ENCODE results near the gene COL25A1.
"Not testable (repeated sequence)": the region's sequence is repeated elsewhere in the genome, so short reads cannot be mapped to it uniquely, and the experiment has no call there.

Gene COL25A1

GRCh38 chr4:109149836-109150235, 152.6 kb downstream of the COL25A1 start:
- in situ Hi-C loops (cut with MboI; ENCODE audit: low pct_unique_long_range_greater_than_20kb, low sequenced_read_pairs): no loop called here
- DNase-seq: no peak

DNA sequence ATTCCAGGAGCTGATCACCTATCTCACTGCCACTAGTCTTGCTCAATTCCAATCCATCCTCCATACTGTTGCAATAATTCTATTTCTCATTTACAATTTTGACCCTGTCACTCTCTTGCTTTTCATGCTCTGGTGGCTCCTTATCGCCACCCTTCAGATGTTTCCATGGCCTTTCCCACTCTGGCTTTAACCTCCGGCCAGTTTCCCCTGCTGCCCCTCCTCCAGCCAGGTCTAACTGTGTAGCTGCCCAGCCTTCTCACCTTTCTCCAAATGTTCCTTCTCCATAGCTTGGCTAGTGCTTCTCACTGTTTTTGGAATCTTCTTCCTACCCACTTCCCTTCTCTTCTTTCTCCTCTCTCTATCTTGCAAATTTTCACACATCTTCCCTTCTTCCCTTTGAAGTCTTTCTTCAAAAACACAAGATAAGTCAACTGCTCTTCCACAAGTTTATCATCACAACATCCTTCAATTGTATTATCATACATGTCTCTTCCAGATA, 153.8 kb downstream of the COL25A1 start:
- DNase-seq: no peak
- in situ Hi-C loops (cut with MboI; ENCODE audit: low pct_unique_long_range_greater_than_20kb, low sequenced_read_pairs): no loop called here

DNA sequence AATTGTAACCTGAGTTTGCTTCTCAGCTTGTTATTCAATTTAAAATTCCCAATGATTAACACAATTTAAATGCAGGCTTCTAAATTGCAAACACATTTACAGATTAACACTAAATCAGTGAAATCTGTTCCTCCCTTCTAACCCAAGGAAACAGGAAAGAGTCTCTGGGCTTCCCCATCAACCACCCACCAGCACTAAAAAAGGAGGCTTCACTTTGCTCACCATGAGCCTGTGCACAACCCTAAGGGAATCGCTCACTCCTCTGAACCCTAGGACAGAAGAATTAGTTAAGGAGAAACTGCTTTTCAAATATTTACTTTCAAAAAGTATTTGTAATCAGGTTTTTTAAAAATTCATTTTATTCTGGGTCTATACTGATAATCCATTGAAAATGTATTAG, 155.3 kb downstream of the COL25A1 start:
- in situ Hi-C loops (cut with MboI; ENCODE audit: low pct_unique_long_range_greater_than_20kb, low sequenced_read_pairs): no loop called here
- no peak for DNase-seq

- in situ Hi-C loops (cut with MboI; ENCODE audit: low pct_unique_long_range_greater_than_20kb, low sequenced_read_pairs): no loop called here
- no peak for DNase-seq
These were observed 156.0 kb downstream of the COL25A1 start for GRCh38 chr4:109146499-109146898.

- DNase-seq; in situ Hi-C loops (cut with MboI; ENCODE audit: low pct_unique_long_range_greater_than_20kb, low sequenced_read_pairs): not testable (repeated sequence)
These were observed 164.3 kb downstream of the COL25A1 start for GRCh38 chr4:109138125-109138524.

GRCh38 chr4:109134921-109135320, 167.5 kb downstream of the COL25A1 start:
- in situ Hi-C loops (cut with MboI; ENCODE audit: low pct_unique_long_range_greater_than_20kb, low sequenced_read_pairs): no loop called here
- no peak for DNase-seq

DNA sequence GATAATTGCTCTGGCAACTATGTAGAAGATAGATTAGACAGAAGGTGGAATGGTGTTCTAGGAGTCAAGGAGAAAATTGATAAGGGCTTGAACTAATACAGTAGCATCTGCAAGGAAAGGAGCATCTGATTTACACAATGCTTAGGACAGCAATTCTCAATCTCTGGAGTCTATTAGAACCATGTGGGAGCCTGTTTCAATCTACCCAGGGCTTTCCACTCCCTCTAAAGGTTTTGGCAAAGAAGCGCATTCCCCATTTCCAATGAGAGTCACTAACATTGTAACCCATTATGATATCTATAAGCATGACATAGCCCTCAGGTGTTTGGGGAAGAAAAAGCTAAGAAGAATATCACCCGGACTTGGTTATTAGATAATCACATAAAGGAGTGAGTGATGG, 168.2 kb downstream of the COL25A1 start:
- in situ Hi-C loops (cut with MboI; ENCODE audit: low pct_unique_long_range_greater_than_20kb, low sequenced_read_pairs): no loop called here

GRCh38 chr4:109131559-109131958, 170.9 kb downstream of the COL25A1 start:
- no peak for DNase-seq
- in situ Hi-C loops (cut with MboI; ENCODE audit: low pct_unique_long_range_greater_than_20kb, low sequenced_read_pairs): no loop called here

More for the DNA sequence above, 168.2 kb downstream of the COL25A1 start:
- no peak for DNase-seq

DNA sequence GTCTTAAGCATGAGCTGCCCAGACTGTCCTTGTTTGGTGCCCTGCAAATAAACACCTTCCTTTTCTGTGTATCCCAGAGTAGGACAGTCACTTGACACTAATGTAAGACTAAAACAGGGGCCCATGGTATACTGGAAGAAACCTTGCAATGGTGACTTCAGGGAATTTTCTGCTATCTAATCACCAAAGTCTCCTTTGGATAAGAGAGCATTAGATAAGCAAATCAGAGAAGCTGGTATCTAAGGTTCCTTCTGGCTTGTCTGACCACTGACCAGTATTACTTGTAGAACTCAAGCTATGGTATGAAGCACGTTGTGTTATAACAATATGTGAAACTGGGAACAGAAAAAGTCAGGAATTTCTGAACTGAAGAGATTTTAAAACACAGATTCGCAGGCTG, 173.9 kb downstream of the COL25A1 start:
- in situ Hi-C loops (cut with MboI; ENCODE audit: low pct_unique_long_range_greater_than_20kb, low sequenced_read_pairs): no loop called here
- DNase-seq: no peak

- DNase-seq: no peak
- in situ Hi-C loops (cut with MboI; ENCODE audit: low pct_unique_long_range_greater_than_20kb, low sequenced_read_pairs): no loop called here
These were observed 174.6 kb downstream of the COL25A1 start for GRCh38 chr4:109127866-109128265.

DNA sequence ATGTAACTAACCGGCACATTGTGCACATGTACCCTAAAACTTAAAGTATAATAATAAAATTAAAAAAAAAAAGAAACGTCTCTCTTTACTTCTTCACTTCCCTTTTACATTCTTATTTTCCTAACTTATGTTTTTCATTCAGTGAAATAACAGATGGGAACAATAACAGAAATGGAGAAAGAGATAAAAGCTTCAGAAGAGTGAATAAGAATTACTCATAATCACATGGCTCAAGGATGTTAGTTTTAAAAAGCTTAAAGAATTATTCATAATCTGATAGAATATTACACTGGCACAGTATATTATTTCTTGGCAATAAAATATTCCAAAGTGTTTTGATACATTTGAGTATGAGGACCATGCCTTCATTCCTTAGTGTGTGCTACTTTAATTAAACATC, 175.6 kb downstream of the COL25A1 start:
- DNase-seq: no peak
- in situ Hi-C loops (cut with MboI; ENCODE audit: low pct_unique_long_range_greater_than_20kb, low sequenced_read_pairs): no loop called here

DNA sequence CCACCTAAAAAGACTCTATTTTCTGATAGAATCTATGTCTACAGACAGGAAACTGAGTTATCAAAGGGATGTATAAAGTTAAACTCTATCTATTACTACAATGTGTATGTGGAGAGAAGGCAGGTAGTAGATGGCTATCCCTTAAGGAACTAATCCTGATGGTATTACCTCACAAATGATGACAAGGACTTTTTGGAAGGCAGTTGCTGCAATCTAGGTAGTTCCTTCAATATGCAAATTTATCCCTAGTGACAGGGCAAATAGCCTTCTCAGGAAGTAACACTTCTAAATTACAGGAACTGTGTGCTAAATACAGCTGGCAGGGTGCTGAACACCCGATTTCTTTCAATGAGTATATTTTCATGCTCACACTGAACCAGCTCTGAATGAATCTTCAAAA, 177.4 kb downstream of the COL25A1 start:
- in situ Hi-C loops (cut with MboI; ENCODE audit: low pct_unique_long_range_greater_than_20kb, low sequenced_read_pairs): no loop called here
- DNase-seq: peak; percentile 44

GRCh38 chr4:109123951-109124350, 178.5 kb downstream of the COL25A1 start:
- DNase-seq: no peak
- in situ Hi-C loops (cut with MboI; ENCODE audit: low pct_unique_long_range_greater_than_20kb, low sequenced_read_pairs): no loop called here

- in situ Hi-C loops (cut with MboI; ENCODE audit: low pct_unique_long_range_greater_than_20kb, low sequenced_read_pairs): no loop called here
- DNase-seq: no peak
These were observed 180.9 kb downstream of the COL25A1 start for GRCh38 chr4:109121561-109121960.

- DNase-seq: no peak
- in situ Hi-C loops (cut with MboI; ENCODE audit: low pct_unique_long_range_greater_than_20kb, low sequenced_read_pairs): no loop called here
These were observed 182.6 kb downstream of the COL25A1 start for GRCh38 chr4:109119852-109120251.

DNA sequence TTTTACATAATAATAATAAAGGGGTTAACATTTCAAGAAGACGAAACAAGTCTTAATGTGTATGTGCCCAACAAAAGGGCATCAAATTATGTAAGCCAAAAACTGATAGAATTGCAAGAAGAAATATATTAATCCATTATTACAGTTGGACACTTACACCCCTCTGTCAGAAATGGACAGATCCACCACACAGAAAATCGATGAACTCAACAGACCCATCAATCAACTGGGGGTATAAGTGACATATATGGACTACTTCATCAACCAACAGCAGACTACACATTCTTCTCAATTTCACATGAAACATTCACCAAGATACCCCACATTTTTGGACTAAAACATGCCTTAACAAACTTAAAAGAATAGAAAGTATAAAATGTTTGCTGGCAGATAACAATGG, 183.8 kb downstream of the COL25A1 start:
- in situ Hi-C loops (cut with MboI; ENCODE audit: low pct_unique_long_range_greater_than_20kb, low sequenced_read_pairs): no loop called here
- no peak for DNase-seq

- no peak for DNase-seq
- in situ Hi-C loops (cut with MboI; ENCODE audit: low pct_unique_long_range_greater_than_20kb, low sequenced_read_pairs): no loop called here
These were observed 188.0 kb downstream of the COL25A1 start for GRCh38 chr4:109114501-109114900.

DNA sequence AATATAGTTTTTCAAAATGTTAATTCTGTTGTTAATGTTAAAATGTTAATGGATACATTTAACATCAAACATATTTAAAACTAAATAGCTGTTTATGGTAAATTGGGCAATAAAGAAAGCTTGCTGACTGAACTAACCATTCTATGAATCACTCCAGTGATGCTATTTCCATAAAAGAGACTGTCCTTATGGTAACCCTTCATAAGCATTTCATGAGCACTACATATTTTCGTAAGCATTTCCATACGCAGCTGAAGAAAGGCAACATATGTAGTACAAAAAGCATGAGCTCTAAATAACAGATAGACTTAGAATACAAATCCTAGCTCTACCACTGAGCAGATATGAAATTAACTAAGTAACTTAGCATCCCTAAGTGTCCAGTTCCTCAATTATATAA, 188.9 kb downstream of the COL25A1 start:
- in situ Hi-C loops (cut with MboI; ENCODE audit: low pct_unique_long_range_greater_than_20kb, low sequenced_read_pairs): no loop called here

DNA sequence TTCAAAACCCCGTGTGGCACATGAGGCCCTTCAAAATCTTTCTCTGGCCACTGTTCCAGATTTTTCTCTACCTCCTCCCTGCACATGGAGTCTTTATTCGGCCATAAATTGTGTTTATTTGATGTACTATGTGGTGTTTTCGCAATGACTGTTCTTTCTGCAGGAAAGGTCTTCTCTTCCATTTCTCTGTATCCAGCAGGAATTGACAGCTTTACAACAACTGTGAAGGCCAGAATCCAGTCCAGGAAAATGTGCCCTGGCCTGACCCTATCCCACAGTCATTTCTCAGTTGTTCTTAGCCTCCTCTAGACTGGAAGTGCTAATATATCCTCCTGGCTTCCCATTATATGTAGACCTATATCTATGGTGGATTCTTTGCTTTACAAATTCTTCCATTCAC, 191.4 kb downstream of the COL25A1 start:
- in situ Hi-C loops (cut with MboI; ENCODE audit: low pct_unique_long_range_greater_than_20kb, low sequenced_read_pairs): no loop called here
- DNase-seq: no peak

More for the DNA sequence above, 188.9 kb downstream of the COL25A1 start:
- no peak for DNase-seq

GRCh38 chr4:109108215-109108614, 194.2 kb downstream of the COL25A1 start:
- DNase-seq; in situ Hi-C loops (cut with MboI; ENCODE audit: low pct_unique_long_range_greater_than_20kb, low sequenced_read_pairs): not testable (repeated sequence)

- in situ Hi-C loops (cut with MboI; ENCODE audit: low pct_unique_long_range_greater_than_20kb, low sequenced_read_pairs): no loop called here
- peak; percentile 24 for DNase-seq
These were observed 208.4 kb downstream of the COL25A1 start for GRCh38 chr4:109094056-109094455.

Data from KBM-7 (cell line).